GM21529 (cell line): ENCODE measurements around the gene YOD1.

ENCODE experiments used
- ATAC-seq: cut with Tn5 transposase; IDR thresholded peaks from one replicate; pipeline ENCODE4 v1.9.1; 2021; ENCODE audit not compliant: unreplicated experiment

Gene YOD1

DNA sequence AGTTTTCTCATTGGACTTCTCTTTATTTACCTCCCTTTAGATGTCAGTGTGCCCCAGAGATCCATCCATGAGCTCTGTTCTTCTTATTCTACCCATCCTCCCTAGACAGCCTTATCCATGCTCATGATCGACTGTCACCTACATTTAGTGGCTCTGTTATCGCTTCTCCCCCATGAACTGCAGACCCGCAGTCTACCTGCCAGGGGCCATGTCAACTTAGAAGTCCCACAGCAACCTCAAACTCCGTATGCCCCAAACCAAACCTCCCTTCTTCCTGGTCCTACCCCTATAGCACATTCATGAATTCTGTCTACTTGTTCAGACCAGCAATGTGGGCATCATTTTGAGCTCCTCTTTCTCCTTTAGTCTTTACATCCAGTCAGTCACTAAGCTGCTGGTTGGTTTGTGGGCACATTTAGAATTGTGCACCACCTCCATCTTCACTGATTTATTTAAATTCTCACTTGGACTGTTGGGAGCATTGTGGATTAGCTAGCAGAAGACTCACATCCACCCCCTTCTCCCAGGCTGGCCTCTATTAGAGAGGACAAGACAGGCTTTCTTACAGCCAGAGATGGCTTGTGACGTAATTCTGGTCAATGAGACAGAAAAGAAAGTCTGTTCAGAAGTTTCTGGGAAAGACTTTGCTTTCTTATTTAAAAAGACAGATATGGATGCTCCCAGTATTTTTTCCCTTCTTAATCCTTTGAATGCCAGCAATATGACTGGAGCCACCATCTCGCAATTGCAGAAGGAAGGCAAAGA, 37.5 kb downstream of the YOD1 start:
- ATAC-seq: no peak

- ATAC-seq: no peak
These were observed 40.3 kb downstream of the YOD1 start for GRCh38 chr1:207010726-207011125.

DNA sequence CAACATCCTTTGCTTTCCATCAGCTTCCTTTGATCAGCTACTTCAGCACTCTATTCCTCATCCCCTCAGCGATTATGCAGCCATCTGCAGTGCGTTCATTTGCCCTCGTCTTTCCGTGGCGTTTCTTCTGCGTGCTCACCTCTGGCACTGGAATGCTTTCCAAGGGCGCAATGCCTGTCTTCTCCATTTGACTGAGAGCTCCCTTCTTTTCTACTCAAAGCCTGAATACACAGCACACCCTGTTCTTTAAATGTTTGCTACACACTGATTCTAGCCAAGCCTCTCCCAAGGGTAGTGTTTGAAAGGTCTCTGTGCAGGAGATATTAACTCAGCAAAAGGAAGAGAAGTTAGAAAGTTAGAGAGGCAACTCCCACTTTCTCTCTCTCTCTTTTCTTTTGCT, 41.1 kb downstream of the YOD1 start:
- ATAC-seq: no peak

DNA sequence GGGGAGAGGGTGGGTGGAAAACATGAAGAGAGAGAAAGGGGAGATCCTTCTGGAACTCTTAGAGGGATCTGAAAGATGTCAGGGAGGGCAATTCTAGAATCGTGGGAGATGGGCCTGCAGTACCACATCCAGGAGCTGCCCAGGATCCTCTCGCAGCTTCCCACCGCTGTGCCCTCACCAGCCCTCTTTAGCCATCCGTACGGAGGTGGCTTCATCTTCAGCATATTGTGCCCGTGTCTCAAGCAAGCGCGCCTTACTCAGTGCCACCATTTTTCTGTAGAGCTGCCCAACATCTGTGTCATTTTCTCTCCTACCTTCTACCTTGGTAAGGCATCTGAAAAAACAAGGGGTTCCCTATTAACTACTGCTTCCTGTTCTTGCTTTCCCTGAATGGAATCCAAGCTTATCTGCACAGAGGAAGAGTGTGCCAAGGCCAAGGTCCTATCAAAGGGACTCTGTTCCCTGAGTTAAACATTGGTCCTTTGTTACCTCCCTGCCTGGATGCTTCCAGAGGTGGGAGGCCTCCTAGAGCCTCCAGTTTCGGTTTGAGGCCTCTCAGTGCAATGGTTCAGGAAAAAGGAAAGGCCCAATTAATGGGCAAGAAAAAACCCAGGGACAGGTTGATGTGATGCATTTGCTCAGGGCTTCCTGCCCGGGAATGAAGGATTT, 41.7 kb downstream of the YOD1 start:
- ATAC-seq: no peak

GRCh38 chr1:207007352-207008033, 43.5 kb downstream of the YOD1 start:
- no peak for ATAC-seq

- no peak for ATAC-seq
These were observed 44.1 kb downstream of the YOD1 start for GRCh38 chr1:207006914-207007313.

DNA sequence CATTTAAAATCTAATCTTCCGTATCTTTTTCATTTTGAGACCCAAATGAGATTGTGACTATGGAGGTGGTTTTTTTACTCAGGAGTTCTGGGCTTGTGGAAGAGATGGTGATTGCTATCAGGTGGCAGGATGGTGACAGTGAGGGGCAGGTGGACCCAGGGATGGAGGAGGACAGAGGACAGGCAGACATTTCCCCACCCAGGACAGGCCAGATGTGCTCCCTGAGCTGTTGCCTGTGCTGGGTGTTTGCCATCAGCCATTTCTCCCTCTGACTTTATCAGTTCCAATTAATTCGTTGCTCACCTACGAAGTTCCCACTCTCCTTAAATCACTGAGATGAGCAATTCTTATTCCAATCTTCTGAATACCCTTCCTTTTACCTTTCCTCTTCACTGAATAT, 44.9 kb downstream of the YOD1 start:
- ATAC-seq: no peak

DNA sequence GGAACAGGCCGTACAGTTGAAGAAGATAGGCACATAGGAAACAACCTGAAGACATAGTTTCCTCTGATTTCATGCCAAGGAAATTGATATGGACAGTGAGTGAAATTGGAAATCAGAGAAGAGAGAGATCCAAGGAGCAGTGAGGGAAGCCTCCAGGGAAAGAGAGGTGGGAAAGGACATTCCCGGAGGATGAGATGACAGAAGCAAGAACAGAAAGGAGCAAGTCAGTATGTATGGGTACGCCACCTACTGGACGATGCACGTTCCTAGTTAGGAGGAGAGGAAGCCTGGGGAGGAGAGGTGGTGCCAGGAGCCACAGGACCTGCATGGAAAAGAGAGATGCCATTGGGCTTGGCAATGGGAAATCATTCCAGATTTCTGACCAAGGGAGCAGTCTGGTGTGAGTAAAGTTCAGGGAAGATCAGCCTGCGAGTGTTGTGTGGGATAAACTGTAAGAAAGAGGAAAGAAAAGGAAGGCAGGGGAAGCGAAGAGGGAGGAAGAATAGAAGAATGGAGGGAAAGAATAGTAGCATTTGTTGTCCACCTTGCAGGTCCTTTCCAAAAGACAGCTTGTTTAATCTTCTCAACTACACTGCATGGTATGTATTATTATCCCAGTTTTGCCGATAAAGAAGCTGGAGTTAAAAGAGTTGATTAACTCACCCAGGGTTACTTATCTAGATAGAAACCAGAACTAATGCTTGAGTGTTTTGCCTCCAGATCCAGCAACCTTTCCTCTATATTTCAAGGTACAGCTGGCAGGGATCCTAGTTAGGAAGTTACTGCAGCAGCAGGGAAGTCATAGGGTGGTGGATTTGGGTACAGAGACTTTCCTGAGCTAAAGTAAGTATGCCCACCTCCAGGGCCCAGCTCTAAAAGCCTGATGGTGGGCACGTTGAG, 45.8 kb downstream of the YOD1 start:
- ATAC-seq: no peak

- ATAC-seq: no peak
These were observed 47.8 kb downstream of the YOD1 start for GRCh38 chr1:207003210-207003609.

- ATAC-seq: no peak
These were observed 48.3 kb downstream of the YOD1 start for GRCh38 chr1:207002724-207003146.

DNA sequence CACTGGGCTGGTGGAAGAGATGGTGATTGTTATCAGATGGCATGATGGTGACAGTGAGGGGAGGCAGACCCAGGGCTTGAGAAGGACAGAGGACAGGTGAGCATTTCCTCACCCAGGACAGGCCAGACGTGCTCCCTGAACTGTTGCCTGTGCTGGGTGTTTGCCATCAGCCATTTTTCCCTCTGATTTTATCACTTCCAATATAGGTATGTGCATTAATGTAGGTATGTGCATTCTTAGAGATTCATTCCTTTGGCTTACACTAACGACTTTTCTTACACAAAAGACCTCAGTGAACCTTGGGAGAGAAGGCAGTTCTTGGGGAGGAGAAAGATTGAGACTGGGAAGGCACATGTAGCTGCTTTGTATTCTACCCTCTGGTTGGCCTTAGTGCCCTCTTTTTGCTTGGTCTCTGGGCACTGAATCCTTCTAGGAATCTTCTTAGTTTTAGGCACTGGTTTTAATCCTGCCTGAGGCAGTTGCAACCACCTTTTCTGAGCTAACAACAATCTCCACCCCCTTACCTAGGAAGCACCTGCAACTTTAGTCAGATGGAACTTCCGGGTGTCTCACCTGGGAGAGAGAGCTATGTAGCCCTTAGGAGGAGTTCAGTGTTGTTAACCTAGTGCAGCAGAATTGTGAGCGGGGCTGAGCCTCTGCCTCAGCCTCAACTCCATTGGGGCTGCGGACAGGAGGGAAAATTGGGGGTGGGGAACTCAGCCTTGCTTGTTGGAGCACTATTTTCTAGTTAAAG, 49.3 kb downstream of the YOD1 start:
- ATAC-seq: no peak

DNA sequence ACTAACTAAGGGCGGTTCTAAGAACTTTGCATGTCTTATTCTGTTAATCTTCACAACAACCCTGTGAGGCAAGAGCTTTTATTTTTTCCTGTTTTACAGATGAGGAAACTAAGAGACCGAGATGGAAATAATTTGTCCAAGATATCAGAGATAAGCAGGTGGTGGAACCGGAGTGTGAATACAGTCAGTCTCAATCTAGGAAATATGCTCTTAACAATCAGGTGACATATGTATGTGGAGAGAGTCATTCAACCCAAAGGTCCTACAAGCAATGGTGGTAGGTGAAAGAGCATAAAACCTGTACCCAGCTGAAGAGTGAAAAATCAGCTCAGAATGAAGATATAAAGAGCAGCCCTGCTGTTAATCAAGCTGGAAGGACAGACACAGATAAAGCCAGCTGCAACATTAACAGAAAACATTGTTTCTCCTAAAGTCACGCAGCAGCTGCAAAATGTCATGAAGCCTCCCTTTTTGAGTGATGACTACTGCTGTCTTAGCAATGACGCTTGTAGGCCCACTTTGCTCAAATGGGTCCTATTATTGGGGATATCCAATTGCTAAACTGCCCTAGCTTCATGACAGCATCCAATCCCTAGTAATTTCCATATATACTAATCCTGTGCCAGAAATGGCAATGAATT, 50.2 kb downstream of the YOD1 start:
- ATAC-seq: no peak

DNA sequence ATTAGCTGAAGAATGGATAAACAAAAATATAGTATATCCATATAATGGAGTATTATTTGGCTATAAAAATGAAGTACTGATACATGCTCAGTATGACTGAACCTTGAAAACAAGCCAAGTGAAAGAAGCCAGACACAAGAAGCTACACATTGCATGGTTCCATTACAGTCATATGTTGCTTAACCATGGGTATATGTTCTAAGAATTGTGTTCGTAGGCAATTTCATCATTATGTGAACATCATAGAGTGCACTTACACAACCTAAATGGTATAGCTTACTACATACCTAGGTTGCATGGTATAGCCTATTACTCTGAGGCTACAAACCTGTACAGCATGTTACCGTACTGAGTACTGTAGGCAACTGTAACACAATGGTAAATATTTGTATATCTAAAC, 52.2 kb downstream of the YOD1 start:
- ATAC-seq: no peak
